Liver (tissue), 3 donors: Measurements from ENCODE around the gene KPRP.

Experiments used
- FOXA1 ChIP-seq: IDR thresholded peaks from 2 replicates; pipeline ENCODE4 v1.6.1; 2016; ENCODE audit warnings: antibody characterized with exemption
- GABPA ChIP-seq, 2 donors: IDR thresholded peaks in 1 of 2; conservative IDR thresholded peaks in 1 of 2; 2 replicates each; pipeline ENCODE4 v1.6.1; 2016; ENCODE audit warnings: antibody characterized with exemption in 2 of 2, mild to moderate bottlenecking in 1 of 2, moderate library complexity in 1 of 2
- HNF4G ChIP-seq: IDR thresholded peaks from 2 replicates; pipeline ENCODE4 v1.6.1; 2016; ENCODE audit warnings: antibody characterized with exemption
- NR2F2 ChIP-seq: IDR thresholded peaks from 2 replicates; pipeline ENCODE4 v1.6.1; 2016; ENCODE audit warnings: antibody characterized with exemption
- RAD21 ChIP-seq, 2 donors: IDR thresholded peaks; 2 replicates each; pipeline ENCODE4 v1.6.1; 2016; ENCODE audit warnings: antibody characterized with exemption in 2 of 2, mild to moderate bottlenecking in 2 of 2
- REST ChIP-seq: IDR thresholded peaks from 2 replicates; pipeline ENCODE4 v1.6.1; 2016; ENCODE audit warnings: antibody characterized with exemption, mild to moderate bottlenecking
- RXRA ChIP-seq, 2 donors: IDR thresholded peaks; 2 replicates each; pipeline ENCODE4 v1.6.1; 2017 to 2018; ENCODE audit warnings: antibody characterized with exemption in 2 of 2, mild to moderate bottlenecking in 1 of 2
- SP1 ChIP-seq: IDR thresholded peaks from 2 replicates; pipeline ENCODE4 v1.6.1; 2018; ENCODE audit warnings: antibody characterized with exemption, mild to moderate bottlenecking
- TAF1 ChIP-seq: conservative IDR thresholded peaks from 2 replicates; pipeline ENCODE4 v1.6.1; 2016; ENCODE audit warnings: antibody characterized with exemption, mild to moderate bottlenecking
- YY1 ChIP-seq: IDR thresholded peaks from 2 replicates; pipeline ENCODE4 v1.6.1; 2016; ENCODE audit warnings: antibody characterized with exemption, mild to moderate bottlenecking
- TF ChIP-seq, protein P1 (sequence below): fragments of 150-350 bp; IDR thresholded peaks from 2 replicates; pipeline ENCODE4 v1.5.1; 2017; ENCODE audit warnings: improper control_type of control experiment, low read depth, low read length; ENCODE audit not compliant: missing input control
- TF ChIP-seq, protein P2 (sequence below): IDR thresholded peaks from 2 replicates; pipeline ENCODE4 v1.6.1; 2016; ENCODE audit warnings: antibody characterized with exemption
- TF ChIP-seq, protein P3 (sequence below): IDR thresholded peaks from 2 replicates; pipeline ENCODE4 v1.6.1; 2016; ENCODE audit warnings: antibody characterized with exemption
- donor health status: healthy.
- donor health status: healthy.

DNA sequence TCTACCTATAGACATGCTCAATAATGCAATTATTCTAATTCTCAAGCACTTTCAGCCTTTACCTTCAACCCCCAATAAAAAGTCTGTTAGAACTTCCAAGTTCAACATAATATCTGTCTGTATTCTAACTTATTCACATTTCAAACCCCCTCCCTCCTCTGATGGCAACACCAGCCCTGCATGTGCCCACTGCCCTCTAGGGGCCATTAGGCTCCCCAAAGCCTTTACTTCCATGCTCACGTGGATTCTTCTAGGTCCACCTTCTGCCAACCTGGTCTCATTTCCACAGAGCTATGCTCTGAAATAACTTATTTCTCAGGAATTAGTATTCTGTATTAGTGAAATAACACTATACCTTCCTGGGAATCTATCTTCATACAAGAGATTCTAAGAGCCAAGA is 22.2 kb upstream of the KPRP start:
- TF ChIP-seq, protein P1, sequence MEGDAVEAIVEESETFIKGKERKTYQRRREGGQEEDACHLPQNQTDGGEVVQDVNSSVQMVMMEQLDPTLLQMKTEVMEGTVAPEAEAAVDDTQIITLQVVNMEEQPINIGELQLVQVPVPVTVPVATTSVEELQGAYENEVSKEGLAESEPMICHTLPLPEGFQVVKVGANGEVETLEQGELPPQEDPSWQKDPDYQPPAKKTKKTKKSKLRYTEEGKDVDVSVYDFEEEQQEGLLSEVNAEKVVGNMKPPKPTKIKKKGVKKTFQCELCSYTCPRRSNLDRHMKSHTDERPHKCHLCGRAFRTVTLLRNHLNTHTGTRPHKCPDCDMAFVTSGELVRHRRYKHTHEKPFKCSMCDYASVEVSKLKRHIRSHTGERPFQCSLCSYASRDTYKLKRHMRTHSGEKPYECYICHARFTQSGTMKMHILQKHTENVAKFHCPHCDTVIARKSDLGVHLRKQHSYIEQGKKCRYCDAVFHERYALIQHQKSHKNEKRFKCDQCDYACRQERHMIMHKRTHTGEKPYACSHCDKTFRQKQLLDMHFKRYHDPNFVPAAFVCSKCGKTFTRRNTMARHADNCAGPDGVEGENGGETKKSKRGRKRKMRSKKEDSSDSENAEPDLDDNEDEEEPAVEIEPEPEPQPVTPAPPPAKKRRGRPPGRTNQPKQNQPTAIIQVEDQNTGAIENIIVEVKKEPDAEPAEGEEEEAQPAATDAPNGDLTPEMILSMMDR = peak; percentile 21
- TF ChIP-seq HNF4G (no peak), TAF1 (no peak), REST (no peak), GABPA (IDR thresholded peaks at IDR 0.05 in 1 of 2, conservative IDR thresholded peaks at IDR 0.05 in 1 of 2) (no peak), NR2F2 (no peak), RAD21 (IDR thresholded peaks at IDR 0.05) (peak; percentile 27 to 72), SP1 (no peak), FOXA1 (no peak), YY1 (no peak), RXRA (IDR thresholded peaks at IDR 0.05) (no peak)
- TF ChIP-seq, protein P2, sequence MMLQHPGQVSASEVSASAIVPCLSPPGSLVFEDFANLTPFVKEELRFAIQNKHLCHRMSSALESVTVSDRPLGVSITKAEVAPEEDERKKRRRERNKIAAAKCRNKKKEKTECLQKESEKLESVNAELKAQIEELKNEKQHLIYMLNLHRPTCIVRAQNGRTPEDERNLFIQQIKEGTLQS = no peak
- TF ChIP-seq, protein P3, sequence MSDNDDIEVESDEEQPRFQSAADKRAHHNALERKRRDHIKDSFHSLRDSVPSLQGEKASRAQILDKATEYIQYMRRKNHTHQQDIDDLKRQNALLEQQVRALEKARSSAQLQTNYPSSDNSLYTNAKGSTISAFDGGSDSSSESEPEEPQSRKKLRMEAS = no peak
